HG03460 (cell line): ENCODE results near the gene MYDGF.

Experiments used
- ATAC-seq: cut with Tn5 transposase; IDR thresholded peaks from one replicate; pipeline ENCODE4 v1.9.1; 2021; ENCODE audit not compliant: unreplicated experiment

The MYDGF gene

DNA sequence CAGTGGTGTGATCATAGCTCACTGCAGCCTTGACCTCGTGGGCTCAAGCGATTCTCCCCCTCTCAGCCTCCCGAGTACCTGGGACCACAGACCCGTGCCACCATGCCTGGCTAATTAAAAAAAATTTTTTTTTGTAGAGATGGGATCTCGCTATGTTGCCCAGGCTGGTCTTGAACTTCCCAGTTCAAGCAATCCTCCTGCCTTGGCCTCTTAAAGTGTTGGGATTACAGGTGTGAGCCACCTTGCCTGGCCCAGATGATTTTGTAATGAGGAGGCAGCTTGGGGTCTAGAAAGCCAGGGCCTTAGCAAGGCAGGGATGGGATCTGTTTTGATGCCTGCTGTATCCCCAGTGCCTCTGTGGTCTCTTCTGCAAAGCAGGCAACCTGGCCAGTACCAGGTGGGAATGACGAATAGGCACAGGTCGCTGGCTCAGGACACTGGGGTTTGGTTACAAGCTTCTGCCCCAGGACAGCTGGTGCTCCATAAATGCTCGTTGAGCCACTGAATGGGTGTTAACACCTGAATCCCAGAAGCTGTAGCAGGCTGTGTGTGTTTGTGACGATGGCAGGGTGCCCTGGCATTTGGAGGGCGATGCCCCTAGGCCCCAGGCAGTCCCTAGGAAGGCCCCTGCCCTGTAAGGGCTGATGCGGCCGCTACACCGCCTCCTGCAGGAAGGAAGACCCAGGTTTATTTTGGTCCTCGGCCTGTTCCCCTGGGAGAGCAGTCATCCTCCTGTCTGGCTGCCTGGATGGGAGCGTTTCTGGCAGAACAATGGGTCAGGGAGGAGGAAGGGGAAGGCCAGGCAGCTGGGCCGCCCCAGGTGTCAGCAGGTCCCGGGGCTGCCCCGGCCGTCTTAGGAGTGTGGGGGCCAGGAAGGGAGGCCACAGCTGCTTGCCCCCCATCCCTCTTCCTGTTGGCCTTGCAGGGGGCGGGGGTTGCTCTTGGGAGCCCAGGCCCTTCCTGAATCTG lies 22.2 kb downstream of the MYDGF start:
- ATAC-seq = no peak

GRCh38 chr19:4645718-4646117 lies 24.4 kb downstream of the MYDGF start:
- no peak for ATAC-seq

GRCh38 chr19:4642625-4643024 lies 27.5 kb downstream of the MYDGF start:
- no peak for ATAC-seq

- no peak for ATAC-seq
These were observed 29.0 kb downstream of the MYDGF start for GRCh38 chr19:4641132-4641531.

GRCh38 chr19:4640247-4641000 lies 29.7 kb downstream of the MYDGF start:
- no peak for ATAC-seq

- ATAC-seq = peak; percentile 21
These were observed 30.5 kb downstream of the MYDGF start for GRCh38 chr19:4639531-4640246.

- peak; percentile 64 for ATAC-seq
These were observed 31.2 kb downstream of the MYDGF start, which contains the start of gene TNFAIP8L1 for GRCh38 chr19:4638828-4639530. TNFAIP8L1 (plus strand) TSS chr19:4639516; CDS start chr19:4651870, 12,354 bp downstream.

- no peak for ATAC-seq
These were observed 31.8 kb downstream of the MYDGF start for GRCh38 chr19:4638317-4638716.

DNA sequence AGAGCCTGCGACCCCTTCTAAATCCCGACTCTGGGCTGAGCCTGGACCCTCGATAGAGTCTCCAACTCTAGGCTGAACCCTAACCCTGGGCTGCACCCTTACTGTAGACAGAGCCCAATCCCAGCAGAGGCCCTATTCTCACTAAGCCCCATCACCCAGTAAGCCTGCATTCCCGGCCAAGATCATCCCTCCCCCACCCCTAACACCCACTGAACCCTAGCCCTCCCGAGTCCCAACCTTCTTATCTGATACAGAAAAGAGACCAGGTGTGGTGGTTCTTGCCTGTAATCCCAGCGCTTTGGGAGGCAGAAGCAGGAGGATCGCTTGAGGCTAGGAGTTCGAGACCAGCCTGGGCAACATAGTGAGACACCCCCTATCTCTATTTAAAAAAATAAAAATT lies 33.4 kb downstream of the MYDGF start:
- no peak for ATAC-seq

DNA sequence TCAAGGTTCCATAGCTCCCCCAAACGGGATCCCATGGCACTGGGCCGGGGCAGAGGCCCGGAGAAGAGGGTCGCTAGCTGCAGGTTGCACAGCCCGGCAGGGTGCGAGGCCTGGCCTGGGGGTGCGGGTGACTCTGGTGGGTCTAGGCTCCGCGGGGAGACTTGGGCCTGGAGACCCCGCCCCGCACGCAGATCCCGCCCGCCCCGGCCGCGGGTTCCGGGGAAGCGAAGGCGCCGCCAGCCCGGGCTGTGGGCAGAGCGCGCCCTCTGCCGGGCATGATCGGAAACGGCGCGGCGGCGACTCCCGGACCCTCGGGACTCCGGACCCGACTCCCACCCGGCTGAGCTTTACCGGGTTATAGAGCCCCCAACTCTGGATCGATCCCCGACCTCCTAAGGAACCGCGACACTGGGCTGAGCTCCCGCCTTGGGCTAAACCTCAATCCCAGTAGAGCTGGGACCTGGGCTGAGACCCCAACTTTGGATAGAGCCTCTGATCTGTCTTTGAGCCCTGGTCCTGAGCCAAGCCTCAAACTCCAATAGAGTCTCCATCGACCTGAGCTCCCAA lies 33.9 kb downstream of the MYDGF start:
- ATAC-seq = no peak

- no peak for ATAC-seq
These were observed 34.4 kb downstream of the MYDGF start for GRCh38 chr19:4635754-4636116.

DNA sequence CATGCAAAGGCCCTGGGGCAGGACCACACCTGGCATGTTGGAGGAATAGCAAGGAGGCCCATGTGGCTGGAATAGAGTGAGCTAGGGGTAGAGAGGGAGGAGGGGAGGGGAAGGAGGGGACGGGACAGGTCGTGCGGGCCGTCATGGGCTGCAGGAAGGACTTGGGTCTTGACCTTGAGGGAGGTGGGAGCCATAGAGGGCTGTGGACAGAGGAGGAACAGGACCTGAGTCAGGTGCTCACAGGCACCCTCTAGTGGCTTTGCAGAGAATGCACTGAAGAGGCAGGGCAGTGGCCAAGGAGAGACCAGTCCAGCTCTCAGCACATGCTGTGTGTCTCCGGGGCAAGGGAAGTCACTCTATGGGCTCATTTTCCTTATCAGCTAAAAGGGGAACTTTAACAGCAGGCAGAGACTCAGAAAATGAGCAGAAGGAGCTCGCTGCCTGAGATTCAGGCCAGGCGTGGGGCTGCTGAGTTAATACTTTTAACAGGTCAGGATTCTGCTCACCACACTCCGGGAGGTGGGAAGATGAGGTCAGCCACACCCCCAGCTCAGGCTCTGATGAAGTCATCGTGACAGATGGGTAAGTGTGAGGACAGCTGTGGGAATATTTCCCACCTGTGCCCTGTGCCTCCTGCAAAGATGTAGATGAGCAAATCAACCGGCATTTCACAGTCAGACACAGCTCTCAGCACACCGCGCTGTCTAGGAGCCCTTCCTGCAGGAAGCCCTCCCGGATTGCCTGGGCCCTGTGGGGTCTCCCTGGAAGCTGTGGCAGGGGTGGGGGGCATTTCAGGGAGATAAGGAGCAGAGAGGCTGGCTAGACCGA lies 36.8 kb downstream of the MYDGF start:
- no peak for ATAC-seq

DNA sequence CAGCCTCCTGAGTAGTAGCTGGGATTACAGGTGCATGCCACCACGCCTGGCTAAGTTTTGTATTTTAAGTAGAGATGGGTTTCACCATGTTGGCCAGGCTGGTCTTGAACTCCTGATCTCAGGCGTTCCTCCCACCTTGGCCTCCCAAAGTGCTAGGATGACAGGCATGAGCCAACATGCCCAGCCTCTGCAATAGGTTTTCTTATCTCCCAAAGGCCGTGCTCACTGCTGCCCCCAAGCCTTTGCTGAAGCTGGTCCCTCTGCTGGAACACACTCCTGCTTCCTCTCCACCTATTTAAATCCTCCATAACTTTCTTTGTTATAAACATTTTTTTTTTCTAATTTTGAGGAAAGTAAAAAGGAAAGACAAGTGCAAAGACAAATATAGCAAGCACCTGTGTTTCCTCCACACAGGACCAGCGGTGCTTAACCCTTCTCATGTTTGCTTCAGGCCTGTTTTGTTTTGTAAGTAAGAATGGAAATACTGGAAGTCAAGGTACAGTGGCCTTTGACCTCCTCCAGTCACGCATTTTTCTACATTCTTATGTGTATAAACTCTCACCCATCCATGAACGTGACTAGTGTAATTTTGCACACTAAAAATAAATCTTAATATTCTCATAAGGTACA lies 45.3 kb downstream of the MYDGF start:
- ATAC-seq = no peak

DNA sequence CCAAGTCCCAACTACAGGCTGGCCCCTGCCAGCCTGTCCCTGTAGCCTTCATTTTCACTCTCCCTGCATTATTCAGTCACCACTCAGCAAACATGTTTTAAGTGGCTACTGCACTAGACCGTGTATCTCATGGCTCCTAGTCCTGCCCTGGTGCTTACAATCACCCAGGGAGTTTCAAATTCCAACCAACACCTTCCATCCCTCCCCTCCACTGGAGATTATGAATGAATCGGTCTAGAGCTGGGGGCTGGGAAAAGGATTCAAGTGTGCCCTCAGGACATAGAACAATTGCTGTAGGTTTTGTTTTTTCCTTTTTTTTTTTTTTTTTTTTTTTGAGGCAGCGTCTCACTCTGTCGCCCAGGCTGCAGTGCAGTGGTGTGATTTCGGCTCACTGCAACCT lies 45.8 kb downstream of the MYDGF start:
- ATAC-seq = no peak

DNA sequence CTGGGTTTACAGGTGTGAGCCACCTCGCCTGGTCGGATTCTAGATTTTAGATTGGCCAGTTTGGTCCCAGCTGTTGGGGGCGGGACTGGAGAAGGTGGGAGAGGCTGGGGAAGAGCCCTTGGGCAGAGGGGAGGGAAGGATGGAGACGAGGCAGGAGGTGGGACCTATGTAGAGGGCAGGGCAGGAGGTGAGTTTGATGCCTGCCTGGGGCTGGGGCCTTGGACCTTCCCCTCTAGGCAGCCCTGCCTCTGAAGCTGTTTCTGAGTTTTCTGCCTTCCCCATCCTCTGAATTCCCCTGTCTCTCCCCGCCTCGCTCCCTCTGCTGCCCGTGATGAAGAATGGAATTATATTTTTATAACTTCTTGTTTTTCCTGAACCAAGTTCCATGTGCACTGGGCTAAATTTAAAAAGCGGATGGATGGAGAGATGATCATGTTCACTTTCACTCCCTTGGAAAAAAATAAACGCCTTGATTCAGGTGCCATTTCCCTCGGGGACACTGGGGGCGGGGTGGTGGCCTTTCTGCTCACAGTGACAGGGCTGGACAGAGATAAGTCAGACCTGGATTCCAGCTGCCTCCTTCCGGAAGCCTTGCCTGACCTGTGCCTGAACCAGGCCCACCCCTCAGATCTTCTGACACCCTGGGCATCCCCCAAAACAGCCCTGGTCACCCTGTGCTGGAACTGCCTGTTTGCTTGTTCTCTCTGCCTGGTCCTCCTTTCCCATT lies 47.3 kb downstream of the MYDGF start:
- no peak for ATAC-seq

GRCh38 chr19:4620675-4621074 lies 49.5 kb downstream of the MYDGF start:
- no peak for ATAC-seq

DNA sequence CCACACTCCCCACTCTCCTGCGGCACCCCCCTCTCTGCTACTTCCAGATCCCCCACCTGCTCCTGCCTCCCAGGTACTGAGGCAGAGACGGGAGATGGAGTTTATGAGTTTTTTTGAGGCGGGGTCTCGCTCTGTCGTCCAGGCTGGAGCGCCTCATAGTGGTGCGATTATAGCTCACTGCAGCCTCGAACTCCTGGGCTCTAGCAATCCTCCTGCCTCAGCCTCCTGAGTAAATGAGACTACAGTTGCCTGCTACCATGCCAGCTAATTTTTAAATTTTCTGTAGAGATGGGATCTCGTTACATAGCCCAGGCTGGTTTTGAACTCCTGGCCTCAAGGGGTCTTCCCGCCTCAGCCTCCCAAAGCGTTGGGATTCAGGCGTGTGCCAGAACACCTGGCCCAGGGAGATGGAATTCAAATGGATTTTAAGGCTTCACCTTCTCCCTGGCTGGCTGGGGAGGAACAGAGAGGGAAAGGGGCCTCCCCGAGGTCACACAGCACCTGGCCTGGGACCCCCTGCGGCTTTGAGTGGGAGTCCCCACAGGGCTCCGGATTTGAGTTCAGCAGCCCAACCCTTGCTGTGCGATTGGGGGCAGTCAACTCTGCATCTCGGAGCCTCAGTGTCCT lies 50.4 kb downstream of the MYDGF start:
- ATAC-seq = no peak

DNA sequence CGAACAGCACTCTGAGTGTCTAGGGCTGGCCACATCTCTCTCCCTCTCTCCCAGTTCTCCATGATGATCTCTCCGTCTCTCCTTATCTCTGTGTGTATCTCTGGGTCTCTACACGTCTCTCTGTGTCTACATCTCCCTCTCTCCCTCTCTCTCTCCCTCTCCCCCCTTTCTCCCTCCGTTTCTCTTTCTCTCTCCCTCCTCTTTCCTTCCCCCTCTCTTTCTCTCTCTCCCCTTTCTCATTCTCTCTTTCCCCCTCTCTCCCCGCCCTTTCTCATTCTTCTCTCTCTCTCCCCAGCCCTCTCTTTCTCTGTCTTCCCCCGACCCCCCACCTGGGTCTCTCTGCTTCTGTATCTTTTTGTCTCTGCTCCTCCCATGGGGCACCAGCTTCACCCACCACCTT lies 52.1 kb downstream of the MYDGF start:
- ATAC-seq = no peak
